Activated CD8-positive, alpha-beta memory T cell treated with anti-CD3 and anti-CD28 coated beads for 1 hour (primary cell): ENCODE results near the gene OR2T29.
"Not testable (repeated sequence)": the region's sequence is repeated elsewhere in the genome, so short reads cannot be mapped to it uniquely, and the experiment has no call there.

Experiments used
- DNase-seq, 2 donors: peaks; one replicate each; pipeline ENCODE4 v3.0.0-alpha.2; 2020; ENCODE audit warnings: low read depth in 1 of 2; ENCODE audit errors: extremely low read depth in 1 of 2

OR2T29 gene

DNA sequence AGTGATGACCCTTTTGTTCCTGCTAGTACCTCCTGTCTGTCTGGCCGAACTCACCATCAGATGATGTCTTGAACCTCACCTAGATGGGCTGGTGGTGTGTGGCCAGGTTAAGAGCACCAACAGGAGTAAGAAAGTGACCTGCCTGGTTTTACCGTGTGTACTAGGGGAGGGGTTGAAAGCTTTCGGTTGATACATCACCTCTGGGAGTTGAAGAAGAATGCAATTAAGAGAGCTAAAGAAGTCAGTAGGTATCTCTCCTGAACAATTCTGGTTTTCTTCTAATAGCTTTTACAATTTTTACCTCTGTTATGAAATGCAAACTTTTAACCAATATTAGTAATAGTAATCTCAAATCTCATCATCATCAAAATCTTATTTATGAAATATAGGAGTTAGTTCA lies at the start of gene OR2T29:
Gene OR2T29 (minus strand): TSS at position 101 of the 400 bp plus-strand sequence. CDS start 3,281 bp downstream, outside the sequence.
- DNase-seq: not testable (repeated sequence)

GRCh38 chr1:248611883-248612414 lies 49.4 kb upstream of the OR2T29 start:
- DNase-seq: no peak

DNA sequence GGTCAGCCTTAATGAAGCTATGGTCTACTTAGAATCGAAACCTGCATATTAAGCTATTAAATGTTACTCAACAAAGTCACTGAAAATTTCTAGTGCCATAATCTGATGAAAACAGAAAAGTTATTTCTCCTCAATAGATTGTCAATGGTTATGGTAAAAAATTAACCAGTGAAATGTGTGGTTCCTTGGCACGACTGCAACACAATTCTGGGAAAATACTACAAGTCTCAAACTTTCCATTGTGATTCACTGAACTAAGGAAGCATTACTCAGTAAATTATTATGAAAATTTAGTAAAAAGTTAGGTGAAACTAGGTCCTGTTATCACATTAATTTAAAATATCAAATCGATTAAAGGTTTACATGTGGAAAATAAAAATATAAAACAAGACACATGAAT lies 47.7 kb upstream of the OR2T29 start:
- no peak for DNase-seq

DNA sequence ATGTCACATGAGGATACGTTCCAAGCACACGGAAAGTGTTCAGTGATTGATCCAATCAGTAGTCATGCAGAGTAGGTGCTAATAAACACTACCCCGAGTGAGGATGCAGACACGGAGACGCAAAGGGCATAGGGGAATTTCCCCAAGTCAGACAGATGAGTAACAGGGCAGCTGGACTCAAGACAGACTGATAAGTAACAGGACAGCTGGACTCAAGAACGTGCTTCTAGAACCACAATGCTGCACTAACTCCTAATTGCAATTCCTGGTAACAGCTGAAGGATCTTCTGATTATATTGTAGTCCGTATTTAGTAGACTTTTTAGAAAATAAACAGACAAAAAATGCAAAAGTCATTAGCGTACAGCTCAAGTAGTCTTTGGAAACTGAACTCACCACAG lies 36.8 kb upstream of the OR2T29 start:
- DNase-seq: no peak

GRCh38 chr1:248597589-248597988 lies 35.0 kb upstream of the OR2T29 start, which contains the start of gene OR2T10:
OR2T10 (minus strand) TSS chr1:248597700; CDS start chr1:248593768, 3,932 bp downstream.
- DNase-seq: no peak

DNA sequence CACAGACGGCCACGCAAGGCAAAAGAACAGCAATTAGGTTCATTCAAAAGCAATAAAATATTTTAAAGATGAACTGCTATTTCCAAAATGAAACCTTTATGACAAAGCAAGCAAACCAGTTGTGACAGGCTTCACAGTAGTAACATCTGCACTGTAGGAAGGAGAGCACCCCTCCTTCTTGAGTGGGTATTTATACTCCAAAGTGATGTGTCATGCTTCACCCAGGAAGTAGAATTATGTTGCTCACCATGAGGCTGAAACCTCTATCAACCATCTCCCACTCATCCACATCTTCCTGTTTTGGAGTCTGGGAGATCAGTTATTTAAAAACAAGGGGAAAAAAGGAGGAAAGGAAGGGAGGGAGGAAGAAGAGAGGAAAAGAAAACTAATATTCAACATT lies 34.0 kb upstream of the OR2T29 start:
- no peak for DNase-seq

DNA sequence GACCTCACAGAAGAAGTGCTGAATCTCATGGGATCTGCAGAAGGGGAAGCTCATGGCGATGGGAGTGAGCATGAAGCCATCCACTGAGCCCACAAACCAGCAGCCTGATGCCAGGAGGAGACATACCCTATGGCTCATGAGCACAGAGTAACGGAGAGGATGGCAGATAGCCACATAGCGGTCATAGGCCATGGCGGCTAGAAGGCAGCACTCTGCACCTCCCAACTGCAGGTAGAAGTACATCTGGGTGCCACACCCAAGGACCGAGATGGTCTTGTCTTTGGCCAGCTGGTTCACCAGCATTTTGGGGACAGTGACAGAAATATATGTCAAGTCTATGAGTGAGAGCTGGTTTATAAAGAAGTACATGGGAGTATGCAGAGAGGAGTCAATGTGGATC lies 30.7 kb upstream of the OR2T29 start:
- DNase-seq: no peak

DNA sequence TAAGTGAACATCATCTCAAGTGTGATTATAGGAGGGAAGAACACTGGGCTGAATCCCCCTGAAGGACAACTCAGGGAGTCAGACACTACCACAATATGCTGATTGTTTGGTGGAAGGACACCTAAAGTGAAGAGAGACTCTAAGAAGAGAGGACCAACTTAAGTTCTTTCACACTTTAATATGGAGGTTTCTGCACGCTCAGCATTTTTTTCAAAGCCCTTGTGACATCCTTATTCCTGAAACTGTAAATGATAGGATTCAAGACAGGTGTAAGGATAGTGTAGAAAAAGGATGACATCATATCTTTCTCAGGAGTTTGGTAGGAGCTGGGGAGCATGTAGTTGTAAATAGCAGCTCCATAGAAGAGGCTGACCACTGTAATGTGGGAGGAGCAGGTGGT lies 30.1 kb upstream of the OR2T29 start:
- no peak for DNase-seq

- no peak for DNase-seq
Measured at GRCh38 chr1:248590055-248590454, 27.5 kb upstream of the OR2T29 start.

- no peak for DNase-seq
Measured at GRCh38 chr1:248589334-248589733, 26.8 kb upstream of the OR2T29 start.

- no peak for DNase-seq
Measured at GRCh38 chr1:248585266-248585665, 22.7 kb upstream of the OR2T29 start.

GRCh38 chr1:248576260-248576980 lies 13.8 kb upstream of the OR2T29 start:
- no peak for DNase-seq

- DNase-seq: not testable (repeated sequence)
Measured at GRCh38 chr1:248574657-248575056, 12.1 kb upstream of the OR2T29 start, which contains the start of gene OR2T34. OR2T34 (minus strand) TSS chr1:248574757; CDS start chr1:248574757, 0 bp downstream.

GRCh38 chr1:248573856-248574255 lies 11.3 kb upstream of the OR2T29 start:
- not testable (repeated sequence) for DNase-seq

- not testable (repeated sequence) for DNase-seq
Measured at GRCh38 chr1:248572049-248572448, 9.5 kb upstream of the OR2T29 start.

DNA sequence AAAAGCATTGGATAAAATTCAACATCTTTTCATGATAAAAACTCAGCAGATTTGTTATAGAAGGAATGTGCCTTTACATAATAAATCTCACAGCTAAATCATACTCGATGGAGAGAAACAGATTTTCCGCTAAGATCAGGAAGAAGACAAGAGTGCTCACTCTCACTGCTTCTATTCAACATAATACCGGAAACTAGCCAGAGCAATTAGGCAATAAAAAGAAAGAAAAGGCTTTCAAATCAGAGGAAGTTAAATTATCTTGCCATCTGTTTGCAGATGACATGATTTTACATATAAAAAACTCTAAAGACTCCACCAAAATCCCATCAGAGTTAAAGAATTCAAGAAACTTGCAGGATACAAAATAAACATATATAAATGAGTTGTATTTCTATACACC lies 8.2 kb upstream of the OR2T29 start:
- not testable (repeated sequence) for DNase-seq

GRCh38 chr1:248569049-248569448 lies 6.5 kb upstream of the OR2T29 start:
- not testable (repeated sequence) for DNase-seq

DNA sequence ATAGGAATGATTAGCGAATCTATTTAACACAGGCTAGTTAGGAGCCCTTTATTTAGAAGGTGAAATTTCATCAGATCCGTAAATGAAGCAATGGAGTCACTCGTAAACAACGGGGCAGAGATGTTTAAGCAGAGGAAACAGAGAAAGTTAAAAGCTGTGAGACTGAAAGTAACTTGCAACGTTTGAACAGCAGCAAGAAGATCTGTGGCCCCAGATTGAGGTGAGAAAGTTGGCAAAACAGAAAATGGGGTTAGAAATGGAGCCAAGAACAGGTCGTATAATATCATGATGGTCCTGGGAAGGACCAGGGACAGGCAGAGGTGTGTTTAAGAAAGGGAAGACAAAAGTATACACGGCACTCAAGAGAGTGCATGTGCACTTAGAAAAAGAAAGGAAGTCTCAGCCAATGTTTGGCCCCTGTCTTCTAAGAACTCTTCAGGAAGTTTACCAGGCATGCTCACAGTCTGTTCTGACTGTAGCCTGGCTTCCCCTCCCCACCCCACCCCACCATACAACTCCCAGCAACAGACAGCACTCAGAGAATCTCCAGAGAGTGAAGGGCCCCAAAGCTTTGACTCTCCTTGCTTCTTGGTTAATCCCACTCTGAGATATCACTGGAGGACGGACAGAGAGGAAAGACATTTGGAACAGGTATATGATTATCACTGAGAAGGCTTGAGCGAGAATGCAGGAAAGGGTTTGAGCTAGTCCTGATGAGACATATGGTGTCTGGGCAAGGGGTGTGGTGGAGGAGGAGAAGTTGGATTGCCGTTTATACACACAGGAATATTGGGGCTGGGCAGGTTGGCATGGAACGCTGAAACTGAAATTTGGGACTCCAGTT lies 3.2 kb upstream of the OR2T29 start:
- DNase-seq: not testable (repeated sequence)

DNA sequence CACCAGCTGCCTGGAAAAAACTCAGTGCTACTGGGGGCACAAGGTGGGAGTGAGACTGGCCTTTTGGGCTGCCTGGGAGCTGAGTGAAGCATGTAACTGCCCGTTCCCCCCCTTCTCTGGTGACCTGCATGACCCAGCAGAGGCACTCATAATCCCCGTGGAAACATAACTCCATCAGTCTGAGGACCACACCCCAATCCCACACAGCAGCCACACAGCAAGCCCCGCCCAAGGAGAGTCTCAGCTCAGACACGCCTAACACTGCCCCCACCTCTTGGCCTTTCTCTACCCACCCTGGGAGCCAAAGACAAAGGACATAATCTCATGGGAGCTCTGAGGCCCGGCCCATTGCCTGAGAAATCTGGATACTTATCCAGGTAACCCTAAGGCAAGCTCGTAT lies 11.5 kb downstream of the OR2T29 start:
- not testable (repeated sequence) for DNase-seq

DNA sequence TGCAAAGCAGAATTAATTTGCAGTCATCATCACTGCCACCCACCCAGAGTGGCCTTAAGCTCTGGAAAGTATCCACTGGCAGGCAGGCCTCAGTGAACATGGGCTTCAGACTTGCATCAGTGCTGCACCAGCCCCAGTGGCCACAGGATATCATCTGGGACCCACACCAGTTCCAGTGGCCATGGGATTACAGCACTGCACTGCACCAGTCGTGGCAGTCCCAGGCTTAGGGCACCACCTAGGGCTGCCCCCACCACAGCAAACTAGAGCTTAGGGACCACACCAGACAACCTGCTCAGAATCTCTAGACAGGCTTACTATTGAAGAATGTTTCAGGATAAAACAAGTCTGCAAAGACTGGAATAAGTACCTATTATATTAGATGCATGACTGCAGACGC lies 15.2 kb downstream of the OR2T29 start:
- not testable (repeated sequence) for DNase-seq

DNA sequence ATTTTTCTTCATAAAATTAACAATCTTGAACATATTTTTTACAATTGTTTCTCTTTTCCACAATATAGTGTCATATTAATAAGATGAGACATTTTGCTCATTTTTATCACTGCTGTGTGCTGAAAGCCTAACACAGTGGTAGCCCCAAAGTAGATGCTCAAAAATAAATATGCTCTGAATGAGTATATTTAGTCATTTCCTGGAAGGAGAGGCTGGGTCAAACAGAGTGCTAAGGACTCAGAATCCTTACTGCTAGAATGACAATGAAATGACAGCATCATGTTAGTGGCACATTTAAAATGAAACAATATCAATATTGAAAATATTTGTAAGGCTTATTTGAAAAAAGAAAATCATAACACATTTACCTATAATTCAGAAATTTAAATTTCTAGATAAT lies 25.1 kb downstream of the OR2T29 start:
- not testable (repeated sequence) for DNase-seq
